HEK293 (cell line): ENCODE results near the gene AKIRIN1.
A peak's percentile ranks its signal among the peaks of the same experiment; 100 is the strongest.
"Not testable (repeated sequence)": the region's sequence is repeated elsewhere in the genome, so short reads cannot be mapped to it uniquely, and the experiment has no call there.

Source experiments
- CTCF ChIA-PET: fragments of 350-600 bp; formaldehyde crosslinking; extraction: SDS; loops from one replicate; lab custom pipeline; 2021; ENCODE audit warnings: antibody characterized with exemption; lab: Yijun Ruan, JAX
- POLR2A ChIA-PET: fragments of 300-600 bp; formaldehyde crosslinking; extraction: SDS; loops from one replicate; lab custom pipeline; 2020; ENCODE audit warnings: antibody characterized with exemption, inconsistent platforms; lab: Yijun Ruan, JAX
- H3K27ac ChIP-seq: fragments of 200-500 bp; sonication (Bioruptor generic); 2 replicates; pipeline ENCODE4 v1.5.1; 2014; ENCODE audit warnings: low read depth, low read length, control low read depth, inconsistent platforms; ENCODE audit errors: extremely low read depth
- H3K36me3 ChIP-seq, 2 experiments: fragments of 200-500 bp in 1 of 2; sonication (Bioruptor generic) in 1 of 2; 1 replicate in 1 of 2; 2 replicates in 1 of 2; pipeline ENCODE4 v1.5.1; 2014 to 2017; ENCODE audit warnings: inconsistent platforms in 2 of 2, low read length in 2 of 2; ENCODE audit not compliant: control insufficient read depth in 2 of 2, insufficient read depth in 1 of 2
- H3K4me1 ChIP-seq: fragments of 200-500 bp; sonication (Bioruptor generic); 2 replicates; pipeline ENCODE4 v1.5.1; 2014; ENCODE audit warnings: mild to moderate bottlenecking, low read length, inconsistent platforms; ENCODE audit not compliant: control insufficient read depth, insufficient read depth
- H3K4me3 ChIP-seq: 2 replicates; pipeline ENCODE4 v1.5.1; 2011; ENCODE audit warnings: low read depth, mild to moderate bottlenecking, control low read depth, low read length, moderate library complexity
- H3K9me3 ChIP-seq: fragments of 200-500 bp; sonication (Bioruptor generic); 2 replicates; pipeline ENCODE4 v1.5.1; 2014; ENCODE audit warnings: low read depth, low read length, inconsistent platforms; ENCODE audit not compliant: control insufficient read depth, insufficient read depth
- BCL11A ChIP-seq: fragments of 450-650 bp; formaldehyde crosslinking; IDR thresholded peaks from 2 replicates; pipeline ENCODE4 v1.5.1; 2016; ENCODE audit warnings: low read depth, missing biosample characterization, missing genetic modification characterization
- TRIM28 ChIP-seq: IDR thresholded peaks from 2 replicates; pipeline ENCODE4 v1.6.1; 2011; ENCODE audit warnings: low read length, control low read depth, borderline replicate concordance
- ZNF175 ChIP-seq: fragments of 450-650 bp; formaldehyde crosslinking; IDR thresholded peaks from 2 replicates; pipeline ENCODE4 v1.5.1; 2016; ENCODE audit warnings: missing biosample characterization, missing genetic modification characterization
- ZNF404 ChIP-seq: fragments of 450-650 bp; formaldehyde crosslinking; IDR thresholded peaks from 2 replicates; pipeline ENCODE4 v1.5.1; 2017; ENCODE audit warnings: missing biosample characterization, missing genetic modification characterization
- ZNF544 ChIP-seq: fragments of 450-650 bp; formaldehyde crosslinking; IDR thresholded peaks from 2 replicates; pipeline ENCODE4 v1.5.0; 2017; ENCODE audit warnings: missing biosample characterization, missing genetic modification characterization
- ZNF548 ChIP-seq: fragments of 450-650 bp; formaldehyde crosslinking; IDR thresholded peaks from 2 replicates; pipeline ENCODE4 v1.5.1; 2016; ENCODE audit warnings: missing biosample characterization, missing genetic modification characterization
- ZNF549 ChIP-seq: fragments of 450-650 bp; IDR thresholded peaks from 2 replicates; pipeline ENCODE4 v1.5.1; 2018; ENCODE audit warnings: missing biosample characterization, missing genetic modification characterization, mild to moderate bottlenecking, inconsistent platforms, moderate library complexity
- ZNF677 ChIP-seq: fragments of 450-650 bp; IDR thresholded peaks from 2 replicates; pipeline ENCODE4 v1.5.0; 2018; ENCODE audit warnings: missing biosample characterization, mild to moderate bottlenecking, missing genetic modification characterization, moderate library complexity
- TF ChIP-seq, protein P1 (sequence below): fragments of 450-650 bp; formaldehyde crosslinking; IDR thresholded peaks from 2 replicates; pipeline ENCODE4 v1.5.1; 2016; ENCODE audit warnings: missing biosample characterization, missing genetic modification characterization
- TF ChIP-seq, protein P2 (sequence below): fragments of 450-650 bp; formaldehyde crosslinking; IDR thresholded peaks from 2 replicates; pipeline ENCODE4 v1.5.1; 2016; ENCODE audit warnings: missing biosample characterization, missing genetic modification characterization
- TF ChIP-seq, protein P3 (sequence below): fragments of 450-650 bp; formaldehyde crosslinking; IDR thresholded peaks from 2 replicates; pipeline ENCODE4 v1.5.1; 2017; ENCODE audit warnings: missing biosample characterization, missing genetic modification characterization
- TF ChIP-seq, protein P4 (sequence below): fragments of 450-650 bp; formaldehyde crosslinking; IDR thresholded peaks from 2 replicates; pipeline ENCODE4 v1.5.1; 2016; ENCODE audit warnings: missing biosample characterization, missing genetic modification characterization

AKIRIN1 gene

DNA sequence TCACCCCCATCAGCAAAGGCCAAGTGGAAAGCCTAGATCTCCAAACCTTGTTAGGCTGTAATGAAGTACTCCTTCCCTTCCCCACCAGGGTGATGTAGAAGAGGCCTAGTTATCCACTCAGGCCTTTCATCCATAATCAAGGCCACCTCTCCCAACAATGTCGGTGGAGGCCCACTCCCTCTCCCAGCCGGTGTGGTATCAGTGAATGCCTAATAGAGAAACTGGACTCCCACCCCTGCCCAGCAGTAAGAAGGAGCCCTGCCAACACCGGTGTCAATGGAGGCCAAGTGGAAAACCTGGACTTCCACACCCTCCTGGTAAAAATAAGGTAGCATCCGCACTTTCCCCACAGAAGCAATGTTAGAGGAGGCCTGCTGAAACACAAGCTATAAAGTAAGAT is 58.9 kb downstream of the AKIRIN1 start:
- no peak for TF ChIP-seq ZNF404 (tag by site-specific recombination)
- TF ChIP-seq, protein P1, sequence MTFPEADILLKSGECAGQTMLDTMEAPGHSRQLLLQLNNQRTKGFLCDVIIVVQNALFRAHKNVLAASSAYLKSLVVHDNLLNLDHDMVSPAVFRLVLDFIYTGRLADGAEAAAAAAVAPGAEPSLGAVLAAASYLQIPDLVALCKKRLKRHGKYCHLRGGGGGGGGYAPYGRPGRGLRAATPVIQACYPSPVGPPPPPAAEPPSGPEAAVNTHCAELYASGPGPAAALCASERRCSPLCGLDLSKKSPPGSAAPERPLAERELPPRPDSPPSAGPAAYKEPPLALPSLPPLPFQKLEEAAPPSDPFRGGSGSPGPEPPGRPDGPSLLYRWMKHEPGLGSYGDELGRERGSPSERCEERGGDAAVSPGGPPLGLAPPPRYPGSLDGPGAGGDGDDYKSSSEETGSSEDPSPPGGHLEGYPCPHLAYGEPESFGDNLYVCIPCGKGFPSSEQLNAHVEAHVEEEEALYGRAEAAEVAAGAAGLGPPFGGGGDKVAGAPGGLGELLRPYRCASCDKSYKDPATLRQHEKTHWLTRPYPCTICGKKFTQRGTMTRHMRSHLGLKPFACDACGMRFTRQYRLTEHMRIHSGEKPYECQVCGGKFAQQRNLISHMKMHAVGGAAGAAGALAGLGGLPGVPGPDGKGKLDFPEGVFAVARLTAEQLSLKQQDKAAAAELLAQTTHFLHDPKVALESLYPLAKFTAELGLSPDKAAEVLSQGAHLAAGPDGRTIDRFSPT (tag by site-specific recombination), result no peak
- TF ChIP-seq ZNF549, result no peak
- TF ChIP-seq ZNF175 (tag by site-specific recombination), result no peak
- TF ChIP-seq TRIM28, result no peak
- TF ChIP-seq, protein P2, sequence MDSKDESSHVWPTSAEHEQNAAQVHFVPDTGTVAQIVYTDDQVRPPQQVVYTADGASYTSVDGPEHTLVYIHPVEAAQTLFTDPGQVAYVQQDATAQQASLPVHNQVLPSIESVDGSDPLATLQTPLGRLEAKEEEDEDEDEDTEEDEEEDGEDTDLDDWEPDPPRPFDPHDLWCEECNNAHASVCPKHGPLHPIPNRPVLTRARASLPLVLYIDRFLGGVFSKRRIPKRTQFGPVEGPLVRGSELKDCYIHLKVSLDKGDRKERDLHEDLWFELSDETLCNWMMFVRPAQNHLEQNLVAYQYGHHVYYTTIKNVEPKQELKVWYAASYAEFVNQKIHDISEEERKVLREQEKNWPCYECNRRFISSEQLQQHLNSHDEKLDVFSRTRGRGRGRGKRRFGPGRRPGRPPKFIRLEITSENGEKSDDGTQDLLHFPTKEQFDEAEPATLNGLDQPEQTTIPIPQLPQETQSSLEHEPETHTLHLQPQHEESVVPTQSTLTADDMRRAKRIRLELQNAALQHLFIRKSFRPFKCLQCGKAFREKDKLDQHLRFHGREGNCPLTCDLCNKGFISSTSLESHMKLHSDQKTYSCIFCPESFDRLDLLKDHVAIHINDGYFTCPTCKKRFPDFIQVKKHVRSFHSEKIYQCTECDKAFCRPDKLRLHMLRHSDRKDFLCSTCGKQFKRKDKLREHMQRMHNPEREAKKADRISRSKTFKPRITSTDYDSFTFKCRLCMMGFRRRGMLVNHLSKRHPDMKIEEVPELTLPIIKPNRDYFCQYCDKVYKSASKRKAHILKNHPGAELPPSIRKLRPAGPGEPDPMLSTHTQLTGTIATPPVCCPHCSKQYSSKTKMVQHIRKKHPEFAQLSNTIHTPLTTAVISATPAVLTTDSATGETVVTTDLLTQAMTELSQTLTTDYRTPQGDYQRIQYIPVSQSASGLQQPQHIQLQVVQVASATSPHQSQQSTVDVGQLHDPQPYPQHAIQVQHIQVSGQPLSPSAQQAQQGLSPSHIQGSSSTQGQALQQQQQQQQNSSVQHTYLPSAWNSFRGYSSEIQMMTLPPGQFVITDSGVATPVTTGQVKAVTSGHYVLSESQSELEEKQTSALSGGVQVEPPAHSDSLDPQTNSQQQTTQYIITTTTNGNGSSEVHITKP, result no peak
- TF ChIP-seq ZNF677 (tag by site-specific recombination), result no peak
- no peak for TF ChIP-seq BCL11A (tag by site-specific recombination)
- no peak for TF ChIP-seq ZNF544 (tag by site-specific recombination)
- TF ChIP-seq, protein P3, sequence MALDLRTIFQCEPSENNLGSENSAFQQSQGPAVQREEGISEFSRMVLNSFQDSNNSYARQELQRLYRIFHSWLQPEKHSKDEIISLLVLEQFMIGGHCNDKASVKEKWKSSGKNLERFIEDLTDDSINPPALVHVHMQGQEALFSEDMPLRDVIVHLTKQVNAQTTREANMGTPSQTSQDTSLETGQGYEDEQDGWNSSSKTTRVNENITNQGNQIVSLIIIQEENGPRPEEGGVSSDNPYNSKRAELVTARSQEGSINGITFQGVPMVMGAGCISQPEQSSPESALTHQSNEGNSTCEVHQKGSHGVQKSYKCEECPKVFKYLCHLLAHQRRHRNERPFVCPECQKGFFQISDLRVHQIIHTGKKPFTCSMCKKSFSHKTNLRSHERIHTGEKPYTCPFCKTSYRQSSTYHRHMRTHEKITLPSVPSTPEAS (tag by site-specific recombination), result no peak
- no peak for TF ChIP-seq ZNF548 (tag by site-specific recombination)
- Histone ChIP-seq H3K4me1 (no peaks in the 10 kb centered on the region), H3K27ac (no peak overlapping the region), H3K4me3 (no peak overlapping the region), H3K36me3 (no peaks in the 10 kb centered on the region), H3K9me3 (no peaks in the 10 kb centered on the region)
- ChIA-PET POLR2A (no interaction called here), CTCF (interaction anchor here (0.6 kb wide), 1 partner anchor 13 kb away, joined by 3 read pairs; no protein-coding TSS in a partner anchor)

DNA sequence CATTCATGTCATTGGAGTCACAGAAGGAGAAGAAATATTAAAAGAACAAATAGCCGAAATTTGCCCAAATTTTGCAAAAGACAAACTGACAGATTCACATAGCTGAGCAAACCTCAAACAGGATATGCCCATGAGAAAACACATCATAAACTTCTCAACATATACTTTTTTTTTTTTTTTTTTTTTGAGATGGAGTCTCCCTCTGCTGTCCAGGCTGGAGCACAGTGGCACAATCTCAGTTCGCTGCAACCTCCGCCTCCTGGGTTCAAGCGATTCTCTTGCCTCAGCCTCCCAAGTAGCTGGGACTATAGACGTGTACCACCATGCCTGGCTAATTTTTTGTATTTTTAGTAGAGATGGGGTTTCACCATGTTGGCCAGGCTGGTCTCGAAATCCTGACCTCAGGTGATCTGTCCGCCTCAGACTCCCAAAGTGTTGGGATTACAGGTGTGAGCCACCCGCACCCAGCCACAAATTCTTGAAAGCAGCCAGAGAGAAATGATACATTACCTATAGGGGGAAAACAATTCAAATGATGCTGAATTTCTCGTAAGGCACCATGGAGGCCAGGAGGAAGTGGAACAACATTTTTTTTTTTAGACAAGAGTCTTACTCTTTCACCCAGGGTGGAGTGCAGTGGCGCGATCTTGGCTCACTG is 60.2 kb downstream of the AKIRIN1 start:
- CTCF ChIA-PET, result interaction anchor here (0.6 to 0.7 kb wide), 3 partner anchors 110 to 619 kb away, joined by 3 to 9 read pairs (median 3); no protein-coding TSS in a partner anchor
- not testable (repeated sequence) for H3K4me3 ChIP-seq, H3K27ac ChIP-seq, H3K36me3 ChIP-seq, H3K4me1 ChIP-seq
- POLR2A ChIA-PET, result interaction anchor here (0.6 kb wide), 1 partner anchor 193 kb away, joined by 4 read pairs; no protein-coding TSS in a partner anchor
- TF ChIP-seq, protein P4, sequence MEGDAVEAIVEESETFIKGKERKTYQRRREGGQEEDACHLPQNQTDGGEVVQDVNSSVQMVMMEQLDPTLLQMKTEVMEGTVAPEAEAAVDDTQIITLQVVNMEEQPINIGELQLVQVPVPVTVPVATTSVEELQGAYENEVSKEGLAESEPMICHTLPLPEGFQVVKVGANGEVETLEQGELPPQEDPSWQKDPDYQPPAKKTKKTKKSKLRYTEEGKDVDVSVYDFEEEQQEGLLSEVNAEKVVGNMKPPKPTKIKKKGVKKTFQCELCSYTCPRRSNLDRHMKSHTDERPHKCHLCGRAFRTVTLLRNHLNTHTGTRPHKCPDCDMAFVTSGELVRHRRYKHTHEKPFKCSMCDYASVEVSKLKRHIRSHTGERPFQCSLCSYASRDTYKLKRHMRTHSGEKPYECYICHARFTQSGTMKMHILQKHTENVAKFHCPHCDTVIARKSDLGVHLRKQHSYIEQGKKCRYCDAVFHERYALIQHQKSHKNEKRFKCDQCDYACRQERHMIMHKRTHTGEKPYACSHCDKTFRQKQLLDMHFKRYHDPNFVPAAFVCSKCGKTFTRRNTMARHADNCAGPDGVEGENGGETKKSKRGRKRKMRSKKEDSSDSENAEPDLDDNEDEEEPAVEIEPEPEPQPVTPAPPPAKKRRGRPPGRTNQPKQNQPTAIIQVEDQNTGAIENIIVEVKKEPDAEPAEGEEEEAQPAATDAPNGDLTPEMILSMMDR (tag by site-specific recombination), result 0 out of 2 replicates have a peak, but pooled peaks have one; percentile 12
- TF ChIP-seq, all 188 proteins: peak for 1; not testable (repeated sequence) for 187
- H3K9me3 ChIP-seq, result not testable (repeated sequence)
